Stimulated activated CD4-positive, alpha-beta T cell treated with anti-CD3 and anti-CD28 coated beads, Interleukin-12 subunit alpha, Interleukin-12 subunit beta, amount 100 ng/mL, for 24 hours (primary cell): Measurements from ENCODE around the gene ATAD5.
"Not testable (repeated sequence)": the region's sequence is repeated elsewhere in the genome, so short reads cannot be mapped to it uniquely, and the experiment has no call there.

Source experiments
- DNase-seq, 2 experiments: peaks; one replicate each; pipeline ENCODE4 v3.0.0-alpha.2; 2020; ENCODE audit warnings: low read depth in 2 of 2

Gene ATAD5

GRCh38 chr17:30824002-30824355, 7.8 kb upstream of the ATAD5 start:
- no peak for DNase-seq

GRCh38 chr17:30824356-30825145, 7.2 kb upstream of the ATAD5 start, which contains the start of gene CRLF3:
CRLF3 (minus strand) TSS chr17:30824692; CDS start chr17:30824651, 41 bp downstream.
- DNase-seq = peak; percentile 81 to 82

- no peak for DNase-seq
These were observed 4.7 kb upstream of the ATAD5 start for GRCh38 chr17:30827082-30827481.

- DNase-seq = no peak
These were observed 2.7 kb upstream of the ATAD5 start for GRCh38 chr17:30829022-30829421.

GRCh38 chr17:30831257-30831656, 509 bp upstream of the ATAD5 start:
- DNase-seq = no peak

- DNase-seq = no peak
These were observed 815 bp downstream of the ATAD5 start for GRCh38 chr17:30832438-30833124.

- DNase-seq = no peak
These were observed 6.5 kb downstream of the ATAD5 start for GRCh38 chr17:30838202-30838807.

- DNase-seq = no peak
These were observed 9.0 kb downstream of the ATAD5 start for GRCh38 chr17:30840771-30841170.

GRCh38 chr17:30848021-30848420, 16.3 kb downstream of the ATAD5 start:
- no peak for DNase-seq

- DNase-seq = no peak
These were observed 22.4 kb downstream of the ATAD5 start for GRCh38 chr17:30854146-30854545.

- no peak for DNase-seq
These were observed 26.9 kb downstream of the ATAD5 start for GRCh38 chr17:30858556-30859250.

- DNase-seq = no peak
These were observed 32.9 kb downstream of the ATAD5 start for GRCh38 chr17:30864636-30865035.

GRCh38 chr17:30869005-30869404, 37.2 kb downstream of the ATAD5 start:
- no peak for DNase-seq

GRCh38 chr17:30886187-30886586, 54.4 kb downstream of the ATAD5 start:
- DNase-seq = no peak

- no peak for DNase-seq
These were observed 62.5 kb downstream of the ATAD5 start for GRCh38 chr17:30894236-30894635.

GRCh38 chr17:30897311-30897710, 65.5 kb downstream of the ATAD5 start:
- DNase-seq = no peak

- DNase-seq = no peak
These were observed 74.0 kb downstream of the ATAD5 start for GRCh38 chr17:30905742-30906100.

- peak; percentile 85 to 88 for DNase-seq
These were observed 74.5 kb downstream of the ATAD5 start, which contains the start of gene TEFM for GRCh38 chr17:30906101-30906911. TEFM (minus strand) TSS chr17:30906238; CDS start chr17:30906198, 40 bp downstream.

- no peak for DNase-seq
These were observed 77.1 kb downstream of the ATAD5 start for GRCh38 chr17:30908717-30909420.

GRCh38 chr17:30910151-30910550, 78.4 kb downstream of the ATAD5 start:
- DNase-seq = not testable (repeated sequence)

GRCh38 chr17:30913955-30914354, 82.2 kb downstream of the ATAD5 start:
- DNase-seq = no peak
